ENCODE measurements around the gene PCOLCE2.

- no peak for TF ChIP-seq EZH2 (IDR thresholded peaks at IDR 0.05)
- TF ChIP-seq POLR2AphosphoS5 (IDR thresholded peaks at IDR 0.05; ENCODE audit: borderline replicate concordance, low read depth, low read length): no peak
These were observed 9.7 kb upstream of the PCOLCE2 start for GRCh38 chr3:142898346-142899213.

Measured in SK-N-MC (cell line).